ENCODE measurements around the gene ANTXRL.
"Not testable (repeated sequence)": the region's sequence is repeated elsewhere in the genome, so short reads cannot be mapped to it uniquely, and the experiment has no call there.

Gene ANTXRL

DNA sequence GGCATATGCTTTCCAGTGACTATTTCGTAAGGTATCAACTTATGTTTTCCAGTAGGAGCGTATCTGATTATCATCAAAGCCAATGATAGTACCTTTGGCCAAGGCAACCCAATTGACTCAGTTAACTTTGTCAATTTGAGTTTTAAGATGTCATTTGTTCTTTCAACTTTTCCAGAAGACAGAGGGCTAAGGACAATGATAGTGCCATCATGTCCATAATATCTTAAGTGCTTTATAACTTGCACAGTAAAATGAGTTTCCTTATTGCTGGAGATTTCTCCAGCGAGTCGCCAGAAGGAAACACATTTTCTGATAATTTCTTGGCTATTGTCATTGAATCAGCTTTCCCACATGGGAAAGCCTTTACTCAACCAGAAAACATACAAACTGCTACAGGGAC is 35.0 kb downstream of the ANTXRL start:
- Histone ChIP-seq H3K27ac (no peak overlapping the region), H4K20me1 (no peaks in the 10 kb centered on the region), H3K9me3 (replicated peaks in 1 of 11) (no peaks in the 10 kb centered on the region), H3K9ac (no peak overlapping the region), H3K4me1 (peaks cover 0 to 14% (median 0%) of the 10 kb centered on the region in 10 experiments; a peak in 6 of 20 replicates), H3K4me2 (no peak overlapping the region), H3K4me3 (no peak overlapping the region), H3K27me3 (no peaks in the 10 kb centered on the region), H3K36me3 (no peaks in the 10 kb centered on the region)
- TF ChIP-seq Cebpa-rat (IDR thresholded peaks at IDR 0.05) = no peak

DNA sequence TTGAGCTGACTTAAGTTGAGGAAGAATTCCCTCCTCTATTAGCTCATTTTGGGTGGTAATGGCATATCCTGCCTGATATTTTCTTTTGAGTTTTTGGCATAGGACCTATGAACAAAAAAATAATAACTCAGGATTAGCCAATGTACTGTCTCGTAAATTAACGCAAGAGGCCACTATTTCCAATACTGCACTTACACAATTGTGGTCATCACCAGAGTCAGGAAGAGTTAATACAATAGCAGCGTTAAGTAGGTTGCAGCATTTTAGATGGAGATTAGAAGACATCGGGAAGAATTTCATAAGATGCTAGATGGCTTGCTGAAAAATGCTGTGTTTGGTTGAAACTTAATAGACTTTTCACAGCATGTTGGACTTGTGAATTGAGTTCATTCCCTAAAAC is 36.4 kb downstream of the ANTXRL start:
- Histone ChIP-seq H3K4me2 (no peak overlapping the region), H3K36me3 (no peaks in the 10 kb centered on the region), H3K4me1 (peaks cover 0 to 17% (median 0%) of the 10 kb centered on the region in 10 experiments; a peak in 6 of 20 replicates), H3K9me3 (replicated peaks in 1 of 11) (no peaks in the 10 kb centered on the region), H3K27ac (no peak overlapping the region), H3K9ac (no peak overlapping the region), H3K27me3 (no peaks in the 10 kb centered on the region), H4K20me1 (no peaks in the 10 kb centered on the region), H3K4me3 (no peak overlapping the region)
- no peak for TF ChIP-seq Cebpa-rat (IDR thresholded peaks at IDR 0.05)

DNA sequence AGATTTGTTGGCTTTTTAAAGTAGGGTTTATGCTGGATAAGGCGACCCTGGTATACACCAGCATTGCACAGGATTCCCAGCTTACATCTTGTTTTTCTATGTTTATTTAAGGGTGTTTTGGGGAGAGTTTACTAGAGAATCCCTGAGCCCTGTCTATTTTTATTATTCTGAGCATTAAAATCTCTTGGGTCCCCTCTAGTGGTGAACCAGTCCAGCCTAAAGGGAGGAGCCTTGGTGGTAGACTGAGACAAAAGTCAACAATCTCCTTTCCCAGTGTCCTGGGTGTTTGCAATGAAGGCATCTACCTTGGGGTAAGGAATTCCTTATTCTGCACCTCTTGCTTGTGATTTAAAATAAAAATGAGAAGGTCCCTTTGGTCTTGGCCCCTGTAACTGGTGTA is 38.2 kb downstream of the ANTXRL start:
- no peak overlapping the region for H3K4me2 ChIP-seq
- no peak for TF ChIP-seq Cebpa-rat (IDR thresholded peaks at IDR 0.05)
- H3K9ac ChIP-seq = no peak overlapping the region
- H3K9me3 ChIP-seq (replicated peaks in 1 of 11) = no peaks in the 10 kb centered on the region
- H3K4me3 ChIP-seq = no peak overlapping the region
- no peaks in the 10 kb centered on the region for H3K36me3 ChIP-seq
- H3K4me1 ChIP-seq = peaks cover 0 to 17% (median 0%) of the 10 kb centered on the region in 10 experiments; a peak in 6 of 20 replicates
- H3K27me3 ChIP-seq = no peaks in the 10 kb centered on the region
- no peaks in the 10 kb centered on the region for H4K20me1 ChIP-seq
- H3K27ac ChIP-seq = no peak overlapping the region

DNA sequence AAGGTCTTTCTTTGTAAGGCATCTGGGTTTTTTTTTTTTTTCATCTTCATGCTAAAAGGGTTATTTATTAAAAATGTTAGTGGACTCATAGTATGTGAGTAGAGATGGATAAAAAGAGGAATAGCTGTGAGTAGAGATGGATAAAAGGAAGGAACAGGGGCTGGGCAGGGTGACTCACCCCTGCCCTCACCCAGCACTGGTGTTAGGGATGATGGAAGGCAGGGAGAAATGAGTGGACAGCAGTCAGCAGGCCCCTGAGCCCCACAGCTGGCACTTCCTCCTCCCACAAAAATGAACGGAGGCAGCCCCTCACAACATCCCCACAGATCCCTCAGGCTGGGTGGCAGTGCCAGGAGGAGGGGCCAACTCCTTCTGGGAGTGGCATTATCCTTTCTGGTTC is 39.3 kb downstream of the ANTXRL start:
- H3K9ac ChIP-seq = no peak overlapping the region
- no peaks in the 10 kb centered on the region for H3K36me3 ChIP-seq
- peak overlapping the region in 3 of 11 experiments; percentile 26 to 37 (median 26); a peak in 4 of 22 replicates for H3K4me2 ChIP-seq
- no peak for TF ChIP-seq Cebpa-rat (IDR thresholded peaks at IDR 0.05)
- no peaks in the 10 kb centered on the region for H4K20me1 ChIP-seq
- no peak overlapping the region for H3K4me3 ChIP-seq
- H3K27ac ChIP-seq = no peak overlapping the region
- peaks cover 0 to 17% (median 0%) of the 10 kb centered on the region in 10 experiments; a peak in 6 of 20 replicates for H3K4me1 ChIP-seq
- no peaks in the 10 kb centered on the region for H3K27me3 ChIP-seq
- no peaks in the 10 kb centered on the region for H3K9me3 ChIP-seq (replicated peaks in 1 of 11)

DNA sequence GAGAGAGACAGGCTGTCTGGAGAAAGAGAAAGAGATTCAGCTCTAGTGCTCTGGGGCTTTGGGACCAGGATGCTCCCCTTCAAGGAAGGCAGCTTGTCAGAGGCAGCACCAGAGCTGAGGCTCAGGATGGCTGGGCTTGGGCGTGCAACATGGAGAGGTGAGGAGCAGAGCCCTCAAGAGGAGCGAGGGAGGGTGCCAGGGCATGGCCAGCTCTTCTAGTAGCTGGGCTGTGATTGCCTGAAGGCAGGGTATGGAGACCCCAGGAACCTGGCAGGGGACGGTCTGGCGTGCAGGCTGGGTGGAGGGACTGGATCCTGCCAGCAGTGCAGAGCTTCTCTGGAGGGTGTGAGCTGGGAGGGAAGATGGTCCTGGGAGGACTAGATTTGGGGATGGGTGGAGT is 40.2 kb downstream of the ANTXRL start:
- Histone ChIP-seq H3K27me3 (no peaks in the 10 kb centered on the region), H3K4me3 (no peak overlapping the region), H3K4me2 (peak overlapping the region in 1 of 11 experiments; percentile 26; a peak in 2 of 22 replicates), H4K20me1 (no peaks in the 10 kb centered on the region), H3K9ac (no peak overlapping the region), H3K9me3 (replicated peaks in 1 of 11) (no peaks in the 10 kb centered on the region), H3K27ac (no peak overlapping the region), H3K36me3 (no peaks in the 10 kb centered on the region), H3K4me1 (peaks cover 0 to 17% (median 0%) of the 10 kb centered on the region in 10 experiments; a peak in 6 of 20 replicates)
- TF ChIP-seq Cebpa-rat (IDR thresholded peaks at IDR 0.05) = no peak

DNA sequence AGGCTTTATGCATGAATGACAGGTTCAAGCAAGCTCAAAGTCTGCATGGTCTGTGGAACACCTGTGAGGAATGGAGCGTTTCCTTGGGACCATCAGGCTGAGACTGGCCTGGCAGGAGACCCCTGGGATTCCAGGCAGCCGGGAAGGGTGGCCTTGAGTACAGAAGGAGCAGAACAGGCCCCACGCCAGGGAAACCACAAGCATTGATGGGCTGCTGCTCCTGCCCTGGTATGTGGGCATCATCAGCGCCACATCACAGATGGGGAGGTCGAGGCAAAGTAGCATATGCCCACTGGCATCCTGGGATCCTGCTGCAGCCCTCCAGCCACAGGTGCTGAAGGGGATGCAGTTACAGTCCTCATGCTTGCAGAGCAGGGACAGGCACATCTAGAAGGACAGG is 40.9 kb downstream of the ANTXRL start:
- H3K4me2 ChIP-seq = no peak overlapping the region
- H3K27ac ChIP-seq = no peak overlapping the region
- peaks cover 0 to 17% (median 0%) of the 10 kb centered on the region in 10 experiments; a peak in 6 of 20 replicates for H3K4me1 ChIP-seq
- TF ChIP-seq Cebpa-rat (IDR thresholded peaks at IDR 0.05) = no peak
- H3K27me3 ChIP-seq = no peaks in the 10 kb centered on the region
- H3K9me3 ChIP-seq (replicated peaks in 1 of 11) = no peaks in the 10 kb centered on the region
- H3K36me3 ChIP-seq = no peaks in the 10 kb centered on the region
- H3K4me3 ChIP-seq = no peak overlapping the region
- no peak overlapping the region for H3K9ac ChIP-seq
- H4K20me1 ChIP-seq = no peaks in the 10 kb centered on the region

DNA sequence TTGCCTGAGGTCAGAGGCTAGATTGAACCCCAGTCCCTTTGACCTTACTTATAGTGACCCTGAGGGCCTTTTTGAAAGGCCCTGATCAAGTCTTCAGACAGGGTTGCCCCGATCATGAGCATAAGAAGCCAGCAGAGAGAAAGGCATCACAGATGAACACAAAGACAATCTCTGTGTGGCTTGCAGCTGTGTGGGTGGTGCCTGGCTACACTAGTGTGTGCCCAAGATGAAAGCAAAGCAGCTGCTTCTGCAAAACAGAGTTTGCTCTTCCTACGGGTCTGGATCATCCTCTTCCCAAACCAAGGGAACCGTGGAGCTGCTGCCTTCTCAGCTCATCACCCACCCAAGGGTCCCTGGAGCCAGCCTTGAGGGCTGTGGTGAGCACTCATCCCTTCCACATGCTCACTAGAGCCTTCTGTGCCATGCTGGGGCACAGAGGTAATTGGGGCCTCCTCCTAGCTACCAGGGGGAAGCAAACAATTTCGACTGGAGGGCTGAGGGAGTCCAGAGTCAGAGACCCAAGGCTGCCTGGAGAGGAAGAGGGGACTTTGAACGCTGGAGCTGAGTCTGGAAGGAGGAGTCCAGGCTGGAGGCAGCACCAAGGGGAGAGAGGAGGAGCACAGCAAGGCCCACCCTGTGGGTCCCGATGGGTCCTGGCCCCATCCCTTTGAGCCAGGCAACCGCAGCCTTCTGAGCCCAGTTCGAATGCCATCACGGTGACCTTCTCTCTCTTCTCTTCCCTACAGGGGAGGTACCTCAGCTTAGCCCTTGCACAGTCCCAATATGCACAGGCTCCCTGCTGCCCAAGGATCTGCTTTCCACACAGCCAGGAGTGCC is 42.3 kb downstream of the ANTXRL start:
- Histone ChIP-seq H4K20me1 (no peaks in the 10 kb centered on the region), H3K9me3 (replicated peaks in 1 of 11) (no peaks in the 10 kb centered on the region), H3K4me1 (peaks cover 0 to 17% (median 0%) of the 10 kb centered on the region in 10 experiments; a peak in 6 of 20 replicates), H3K4me3 (no peak overlapping the region), H3K4me2 (no peak overlapping the region), H3K27ac (no peak overlapping the region), H3K9ac (no peak overlapping the region), H3K27me3 (no peaks in the 10 kb centered on the region), H3K36me3 (no peaks in the 10 kb centered on the region)
- TF ChIP-seq Cebpa-rat (IDR thresholded peaks at IDR 0.05) = no peak

DNA sequence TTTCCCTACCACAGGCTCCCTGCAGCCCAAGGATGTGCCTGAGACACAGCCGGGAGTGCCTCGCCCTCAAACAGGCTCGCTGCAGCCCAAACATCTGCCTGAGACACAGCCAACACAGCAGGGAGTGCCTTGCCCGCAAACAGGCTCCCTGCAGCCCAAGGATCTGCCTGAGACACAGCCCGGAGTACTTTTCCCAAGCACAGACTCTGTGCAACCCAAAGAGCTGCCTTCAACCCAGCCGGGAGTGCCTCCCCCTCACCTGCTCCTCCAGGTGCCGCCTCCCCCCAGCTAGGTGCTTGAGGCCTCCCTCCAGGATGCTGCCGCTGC is 42.9 kb downstream of the ANTXRL start:
- Histone ChIP-seq H3K9me3 (replicated peaks in 1 of 11) (no peaks in the 10 kb centered on the region), H3K4me3 (no peak overlapping the region), H3K27me3 (no peaks in the 10 kb centered on the region), H3K9ac (no peak overlapping the region), H3K27ac (no peak overlapping the region), H3K36me3 (no peaks in the 10 kb centered on the region), H3K4me1 (peaks cover 0 to 17% (median 0%) of the 10 kb centered on the region in 10 experiments; a peak in 6 of 20 replicates), H4K20me1 (no peaks in the 10 kb centered on the region), H3K4me2 (no peak overlapping the region)
- no peak for TF ChIP-seq Cebpa-rat (IDR thresholded peaks at IDR 0.05)

DNA sequence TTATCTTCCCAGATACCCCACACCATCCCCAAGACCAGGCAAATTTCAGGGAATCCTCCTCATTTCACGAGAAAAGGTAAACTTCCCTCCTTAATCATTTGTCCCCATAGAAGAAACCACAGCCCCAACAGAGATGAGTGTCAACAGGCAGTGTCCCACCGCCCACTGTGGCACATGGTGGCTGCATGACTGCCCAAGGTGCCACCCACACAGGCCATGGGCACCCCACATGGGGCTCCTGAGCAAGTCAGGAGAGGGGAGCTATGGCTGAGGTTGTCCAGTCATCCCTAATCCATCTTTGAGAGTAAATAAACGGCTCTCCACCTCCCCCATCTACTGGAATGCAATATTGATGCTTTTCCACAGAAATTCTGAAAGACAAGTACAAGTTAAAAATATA is 44.1 kb downstream of the ANTXRL start:
- H3K4me2 ChIP-seq = no peak overlapping the region
- no peaks in the 10 kb centered on the region for H4K20me1 ChIP-seq
- H3K9me3 ChIP-seq (replicated peaks in 1 of 11) = no peaks in the 10 kb centered on the region
- no peaks in the 10 kb centered on the region for H3K36me3 ChIP-seq
- no peak overlapping the region for H3K9ac ChIP-seq
- H3K27me3 ChIP-seq = no peaks in the 10 kb centered on the region
- TF ChIP-seq Cebpa-rat (IDR thresholded peaks at IDR 0.05) = no peak
- H3K27ac ChIP-seq = no peak overlapping the region
- H3K4me1 ChIP-seq = peaks cover 0 to 12% (median 0%) of the 10 kb centered on the region in 10 experiments; a peak in 6 of 20 replicates
- no peak overlapping the region for H3K4me3 ChIP-seq

DNA sequence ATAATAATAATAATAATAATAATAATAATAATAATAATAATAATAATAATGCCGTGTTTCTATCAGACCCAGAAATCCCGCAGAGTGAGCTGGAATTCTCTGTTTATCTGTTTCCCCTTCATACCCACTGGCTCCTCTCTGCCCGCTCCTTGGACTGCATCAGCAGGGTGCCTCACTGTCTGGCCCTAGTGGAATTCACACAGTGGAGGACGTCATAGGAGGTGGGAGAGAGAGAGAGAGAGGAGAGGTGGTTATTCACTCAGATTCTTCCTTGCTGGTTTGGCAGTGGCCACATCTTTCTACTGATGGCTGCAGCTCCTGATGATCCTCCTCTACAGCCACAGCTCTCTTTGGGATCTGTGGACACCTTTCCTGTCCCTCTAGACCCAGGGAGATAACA is 78.7 kb downstream of the ANTXRL start:
- H3K27ac ChIP-seq; H3K27me3 ChIP-seq; H3K4me3 ChIP-seq; H3K4me1 ChIP-seq; H4K20me1 ChIP-seq; H3K9me3 ChIP-seq (replicated peaks in 1 of 11); H3K4me2 ChIP-seq; H3K36me3 ChIP-seq; H3K9ac ChIP-seq: not testable (repeated sequence)

DNA sequence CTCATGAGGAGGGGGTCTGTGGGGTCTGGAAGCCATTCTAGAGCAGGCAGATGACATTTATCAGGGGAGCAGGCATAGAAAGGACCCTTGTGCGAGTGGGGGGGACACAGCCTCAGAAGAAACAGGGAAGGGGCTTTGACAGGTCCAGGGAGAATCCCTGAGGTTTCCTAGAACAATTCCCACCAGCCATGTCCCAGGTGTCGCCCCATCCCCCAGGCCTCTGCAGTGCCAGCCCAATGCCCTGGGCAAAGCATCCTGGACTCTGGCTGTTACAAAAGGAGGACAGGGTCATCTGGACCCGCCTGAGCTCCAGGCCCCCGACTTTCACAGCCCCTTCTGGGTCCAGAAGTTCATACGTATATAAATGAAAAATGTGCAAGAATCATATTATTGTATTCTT is 80.4 kb downstream of the ANTXRL start:
- H3K9ac ChIP-seq; H3K4me3 ChIP-seq; H3K9me3 ChIP-seq (replicated peaks in 1 of 11); H3K36me3 ChIP-seq; H3K27ac ChIP-seq; H3K4me1 ChIP-seq; H4K20me1 ChIP-seq; H3K27me3 ChIP-seq; H3K4me2 ChIP-seq: not testable (repeated sequence)

DNA sequence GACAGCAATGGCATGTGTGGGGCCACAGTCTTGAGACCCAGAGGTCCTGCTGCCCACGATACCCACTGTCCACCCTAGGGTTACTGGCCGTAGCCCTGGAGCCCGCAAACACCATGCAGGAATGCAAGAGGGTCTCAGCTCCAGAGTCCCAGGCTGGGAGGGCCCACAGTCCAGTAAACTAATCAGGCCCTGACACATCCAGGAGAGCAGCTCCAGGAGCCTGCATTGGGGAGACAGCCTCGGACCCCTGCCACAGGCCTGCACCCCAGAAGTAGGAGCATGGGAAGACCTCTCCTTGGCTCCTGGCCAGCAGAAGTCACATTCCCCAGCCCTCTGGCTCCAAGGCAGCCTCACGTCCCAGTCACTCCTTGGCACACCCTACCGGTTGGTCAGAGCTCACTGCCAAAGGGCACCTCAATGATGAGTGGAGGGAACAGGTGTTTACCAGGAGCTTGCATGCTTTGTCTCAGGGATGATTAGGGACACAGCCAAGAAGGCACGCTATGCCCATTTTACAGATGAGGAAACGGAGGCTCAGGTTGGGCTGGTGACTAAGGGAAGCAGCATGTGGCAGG is 81.0 kb downstream of the ANTXRL start:
- not testable (repeated sequence) for H3K27ac ChIP-seq; H3K9ac ChIP-seq; H3K36me3 ChIP-seq; H3K9me3 ChIP-seq (replicated peaks in 1 of 11); H3K4me2 ChIP-seq; H4K20me1 ChIP-seq; H3K4me3 ChIP-seq; H3K4me1 ChIP-seq; H3K27me3 ChIP-seq

DNA sequence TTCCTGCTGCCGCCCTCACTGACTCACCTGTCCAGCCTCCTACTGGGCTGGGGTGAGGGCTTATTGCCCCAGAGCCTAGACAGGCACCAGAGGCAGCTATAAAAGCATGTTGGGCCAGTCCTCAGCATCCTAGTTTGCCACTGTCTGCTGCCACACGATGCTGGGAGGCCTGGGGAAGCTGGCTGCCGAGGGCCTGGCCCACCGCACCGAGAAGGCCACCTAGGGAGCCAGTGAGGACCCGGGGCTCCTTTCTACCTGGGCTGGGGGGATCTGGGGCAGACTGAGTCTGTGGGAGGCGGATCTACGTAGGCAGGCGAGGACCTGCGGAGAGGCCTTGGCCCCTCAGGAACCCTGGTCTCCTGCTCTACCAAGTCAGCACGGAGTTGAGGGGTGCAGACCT is 82.2 kb downstream of the ANTXRL start:
- not testable (repeated sequence) for H4K20me1 ChIP-seq; H3K36me3 ChIP-seq; H3K27ac ChIP-seq; H3K4me1 ChIP-seq; H3K4me2 ChIP-seq; H3K4me3 ChIP-seq; H3K9ac ChIP-seq; H3K27me3 ChIP-seq; H3K9me3 ChIP-seq (replicated peaks in 1 of 11)
